Fibroblast of mammary gland (primary cell): ENCODE data around the gene DPH7.
"Not testable (repeated sequence)": the region's sequence is repeated elsewhere in the genome, so short reads cannot be mapped to it uniquely, and the experiment has no call there.

Experiments used
- DNase-seq: peaks from one replicate; pipeline ENCODE4 v3.0.0-alpha.2; 2010; ENCODE audit warnings: low read depth
- H3K4me3 ChIP-seq: 2 replicates; pipeline ENCODE4 v1.5.1; 2011; ENCODE audit warnings: low read depth, mild to moderate bottlenecking, low read length, moderate library complexity; ENCODE audit not compliant: control insufficient read depth
- CTCF ChIP-seq: conservative IDR thresholded peaks from 2 replicates; pipeline ENCODE4 v1.5.1; 2011; ENCODE audit warnings: low read depth, low read length, inconsistent platforms; ENCODE audit not compliant: control insufficient read depth, insufficient read depth

The DPH7 gene

GRCh38 chr9:137538058-137538457 is 40.7 kb downstream of the DPH7 start:
- DNase-seq = no peak
- TF ChIP-seq CTCF = no peak
- H3K4me3 ChIP-seq = no peak overlapping the region

GRCh38 chr9:137536594-137537131 is 42.1 kb downstream of the DPH7 start:
- H3K4me3 ChIP-seq, DNase-seq: not testable (repeated sequence)

- H3K4me3 ChIP-seq = no peak overlapping the region
- no peak for DNase-seq
- no peak for TF ChIP-seq CTCF
Observed at GRCh38 chr9:137535120-137535428, 43.7 kb downstream of the DPH7 start.

GRCh38 chr9:137534256-137535119 is 44.2 kb downstream of the DPH7 start:
- TF ChIP-seq CTCF = peak; percentile 78
- H3K4me3 ChIP-seq = no peak overlapping the region
- DNase-seq = peak; percentile 68

GRCh38 chr9:137532891-137533468 is 45.7 kb downstream of the DPH7 start:
- DNase-seq, H3K4me3 ChIP-seq: not testable (repeated sequence)

- DNase-seq = no peak
- no peak overlapping the region for H3K4me3 ChIP-seq
- TF ChIP-seq CTCF = no peak
Observed at GRCh38 chr9:137531099-137531765, 47.5 kb downstream of the DPH7 start.

- no peak for DNase-seq
- H3K4me3 ChIP-seq = no peak overlapping the region
- no peak for TF ChIP-seq CTCF
Observed at GRCh38 chr9:137530331-137530730, 48.4 kb downstream of the DPH7 start.
